Measurements from ENCODE around the gene TMEM263.

Gene TMEM263

GRCh38 chr12:106953352-106954250 lies 2.1 kb upstream of the TMEM263 start:
- no peak for DNase-seq

GRCh38 chr12:106954462-106955376 lies 988 bp upstream of the TMEM263 start:
- no peak for DNase-seq

DNA sequence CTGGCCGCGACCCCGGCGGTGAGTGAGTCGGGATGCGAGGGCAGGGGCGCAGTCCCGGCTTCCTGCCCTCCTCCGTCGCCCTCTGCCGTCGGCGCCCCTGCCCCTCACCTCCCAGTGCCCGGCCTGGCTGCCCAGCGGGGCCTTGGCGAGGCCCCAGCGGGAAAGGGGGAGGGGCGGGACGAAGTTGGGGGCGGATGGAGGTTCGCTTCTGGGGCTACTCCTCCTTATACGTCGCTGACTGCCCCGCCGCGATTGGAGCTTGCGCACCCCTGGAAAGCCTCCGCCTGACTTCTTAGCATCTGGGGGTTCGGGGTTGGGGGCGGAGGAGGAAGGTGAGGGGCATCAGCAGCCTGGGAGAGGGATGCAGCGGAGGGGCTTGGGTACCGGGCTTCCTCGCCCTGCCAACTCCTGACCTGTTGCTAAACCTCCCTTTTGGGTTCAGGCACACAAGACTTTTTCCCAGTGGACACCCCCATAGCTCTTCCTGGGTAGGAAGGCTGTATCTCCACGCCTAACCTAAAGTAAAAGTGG lies 406 bp downstream of the TMEM263 start:
- no peak for DNase-seq

DNA sequence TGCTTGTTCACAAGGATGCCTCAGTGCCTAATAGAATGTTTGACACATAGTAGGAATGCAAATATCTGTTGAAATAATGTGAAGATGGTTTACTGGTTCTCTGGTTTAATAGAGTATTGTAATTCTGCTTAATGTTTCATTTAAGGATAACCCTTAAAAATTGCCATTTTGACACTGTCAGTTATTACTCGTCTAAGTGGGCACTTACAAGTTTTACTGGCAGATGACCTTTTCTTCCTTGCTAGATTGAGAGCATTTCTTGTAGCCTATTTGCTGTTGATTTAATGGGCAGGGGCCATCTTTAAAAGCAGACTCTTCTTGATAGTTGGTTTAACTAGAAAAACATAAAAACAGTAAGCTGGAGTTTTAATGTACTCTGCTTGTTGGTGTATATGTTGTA lies 1.9 kb downstream of the TMEM263 start:
- no peak for DNase-seq

DNA sequence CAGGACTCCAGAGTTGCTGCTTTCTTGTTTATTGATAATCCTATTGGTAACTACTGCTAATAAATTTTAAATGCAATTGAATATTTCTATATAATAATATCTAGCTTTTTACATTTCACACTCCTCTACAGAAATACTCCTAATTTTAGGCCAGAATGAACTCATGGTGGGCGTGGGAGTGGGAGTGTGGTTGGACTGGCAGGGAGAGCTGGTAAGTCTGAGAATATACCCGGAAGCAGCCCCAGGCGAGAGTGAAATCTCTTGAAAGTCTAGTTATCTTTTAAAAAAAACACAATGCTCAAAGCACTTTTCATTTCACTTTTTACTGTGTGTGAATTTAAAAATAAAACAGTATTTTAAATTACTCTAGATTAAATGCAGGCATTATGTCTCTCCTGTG lies 4.7 kb downstream of the TMEM263 start:
- DNase-seq = no peak

DNA sequence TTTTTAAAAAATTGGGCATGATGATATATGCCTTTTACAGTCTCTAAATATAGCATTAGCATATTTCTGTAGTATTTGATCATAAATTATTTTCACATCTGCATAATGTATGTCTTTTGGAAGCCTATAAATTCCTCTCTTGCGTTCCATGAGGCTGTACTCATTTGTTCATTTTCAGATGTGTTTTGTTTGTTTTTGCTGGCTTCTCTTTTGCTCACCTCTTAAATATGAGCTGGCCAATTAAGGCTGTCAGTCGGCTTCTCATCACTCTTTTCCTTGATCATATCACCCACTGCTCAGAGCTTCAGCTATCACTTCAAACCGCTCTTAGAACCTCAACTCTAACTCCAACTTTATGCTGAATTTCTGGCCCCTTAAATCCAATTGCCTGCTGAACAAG lies 6.6 kb downstream of the TMEM263 start:
- no peak for DNase-seq

GRCh38 chr12:106964526-106964925 lies 8.8 kb downstream of the TMEM263 start:
- DNase-seq = no peak

DNA sequence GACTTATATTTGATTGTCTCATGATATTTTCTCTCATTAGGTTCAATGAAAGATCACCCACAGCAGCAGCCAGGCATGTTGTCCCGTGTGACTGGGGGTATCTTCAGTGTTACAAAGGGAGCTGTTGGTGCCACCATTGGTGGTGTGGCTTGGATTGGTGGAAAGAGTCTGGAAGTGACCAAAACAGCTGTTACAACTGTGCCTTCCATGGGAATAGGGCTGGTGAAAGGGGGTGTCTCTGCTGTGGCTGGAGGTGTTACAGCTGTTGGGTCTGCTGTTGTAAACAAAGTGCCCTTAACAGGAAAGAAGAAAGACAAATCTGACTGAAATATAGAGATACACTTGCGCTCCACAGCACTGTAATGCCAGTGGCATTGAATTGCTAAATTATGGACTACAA lies 15.4 kb downstream of the TMEM263 start:
- no peak for DNase-seq

GRCh38 chr12:106973545-106973944 lies 17.8 kb downstream of the TMEM263 start:
- no peak for DNase-seq

DNA sequence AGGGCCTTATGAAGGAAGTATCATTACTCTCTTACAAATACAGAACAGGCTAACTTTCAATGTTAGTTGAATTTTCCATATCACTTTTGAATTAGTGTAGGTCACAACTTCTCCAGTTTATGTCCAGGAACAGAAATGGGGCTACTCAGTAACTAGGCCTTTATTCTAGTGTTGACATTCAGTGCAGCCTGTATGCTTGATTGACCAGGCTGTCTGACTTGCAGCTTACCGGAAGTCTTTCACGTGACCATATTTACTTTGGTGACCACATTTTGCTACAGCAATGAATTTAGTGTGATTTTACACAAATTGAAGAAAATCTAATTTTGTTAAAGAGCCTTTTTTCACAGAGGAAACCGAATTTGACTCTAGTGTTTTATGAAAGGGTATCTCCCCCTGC lies 18.8 kb downstream of the TMEM263 start:
- no peak for DNase-seq

DNA sequence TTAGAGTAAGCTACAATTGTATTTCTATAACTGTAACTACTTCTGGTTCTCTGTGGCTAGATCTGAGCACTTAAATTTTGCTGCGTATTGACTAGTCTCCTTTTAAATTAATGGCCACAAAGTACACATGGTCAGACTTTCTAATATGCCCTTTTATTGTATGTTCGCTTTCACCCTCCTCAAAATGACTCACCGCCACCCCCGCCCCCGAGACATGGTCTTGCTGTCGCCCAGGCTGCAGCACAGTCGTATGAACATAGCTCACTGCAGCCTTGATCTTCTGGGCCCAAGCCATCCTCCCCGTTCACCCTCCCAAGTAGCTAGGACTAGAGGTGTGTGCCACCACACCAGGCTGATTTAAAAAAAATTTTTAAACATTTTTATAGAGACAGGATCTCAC lies 19.4 kb downstream of the TMEM263 start:
- no peak for DNase-seq

DNA sequence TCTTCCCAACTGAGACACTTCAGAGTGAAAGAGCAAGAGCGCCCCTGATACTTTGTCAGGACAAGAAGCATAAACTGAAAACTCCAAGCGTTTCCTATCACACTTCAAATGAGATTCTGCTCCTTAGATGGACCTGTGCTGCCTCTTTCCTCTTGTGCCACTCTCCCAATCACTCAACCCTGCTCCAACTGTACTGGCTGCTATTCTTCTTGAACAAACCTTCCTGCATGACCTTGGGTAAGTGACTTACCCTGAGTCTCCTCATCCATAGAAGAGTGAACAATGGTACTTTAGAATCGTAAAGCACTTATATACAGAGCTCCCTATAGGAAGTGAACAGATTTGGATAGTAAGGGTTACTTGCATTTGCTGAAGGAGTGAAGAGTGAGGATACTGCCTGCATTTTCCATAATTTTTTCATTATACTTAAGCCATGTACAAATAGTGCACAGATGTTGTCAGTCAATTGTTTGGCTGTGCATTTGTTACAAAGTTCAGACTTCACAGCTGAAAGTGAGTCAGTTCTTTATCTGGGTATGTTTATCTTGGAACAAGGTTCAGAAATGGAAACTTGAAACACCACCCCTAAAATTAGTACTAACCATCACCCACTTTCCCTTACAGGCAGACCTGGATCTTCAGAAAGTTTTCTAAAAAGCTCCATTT lies 20.4 kb downstream of the TMEM263 start:
- DNase-seq = no peak

- no peak for DNase-seq
Measured at GRCh38 chr12:106976668-106977067, 21.0 kb downstream of the TMEM263 start.

DNA sequence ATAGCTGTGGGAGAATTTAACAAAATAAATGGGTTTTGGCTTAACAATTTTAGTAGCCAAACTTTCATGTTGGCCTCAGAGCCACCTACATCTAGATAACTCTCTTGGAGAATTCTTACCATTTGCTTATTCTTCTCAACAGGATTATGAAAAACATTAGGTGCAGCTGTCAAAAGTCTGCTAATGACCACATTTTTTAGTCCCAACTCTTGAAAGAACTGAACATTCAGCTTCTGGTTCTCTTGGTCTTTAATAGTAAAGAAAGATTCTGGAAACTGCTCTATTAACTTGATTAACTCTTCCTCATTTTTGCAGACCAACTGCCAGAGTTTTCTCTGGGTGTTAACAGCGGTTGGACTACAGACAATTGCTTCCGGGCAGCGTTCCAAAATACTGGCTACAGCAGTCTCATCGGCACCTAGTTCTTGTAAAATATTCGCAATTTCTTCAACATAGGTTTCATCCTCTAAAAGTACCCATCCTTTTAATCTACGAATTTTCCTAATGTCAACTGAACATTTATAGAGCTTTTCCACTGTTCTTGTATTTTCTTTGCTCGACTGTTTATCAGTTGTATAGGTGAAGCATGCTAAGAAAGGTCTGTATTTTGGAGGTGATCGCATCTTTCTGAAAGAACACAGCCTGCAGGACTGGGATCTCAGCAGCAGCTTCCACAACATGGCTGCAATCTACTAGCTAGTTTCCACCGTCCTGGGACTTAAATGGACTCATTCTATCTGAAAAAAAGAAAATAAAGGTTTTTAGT lies 22.5 kb downstream of the TMEM263 start:
- no peak for DNase-seq

GRCh38 chr12:106980944-106981343 lies 25.2 kb downstream of the TMEM263 start:
- no peak for DNase-seq

GRCh38 chr12:106981788-106982187 lies 26.1 kb downstream of the TMEM263 start:
- no peak for DNase-seq

- DNase-seq = no peak
Measured at GRCh38 chr12:106982229-106982628, 26.5 kb downstream of the TMEM263 start.

DNA sequence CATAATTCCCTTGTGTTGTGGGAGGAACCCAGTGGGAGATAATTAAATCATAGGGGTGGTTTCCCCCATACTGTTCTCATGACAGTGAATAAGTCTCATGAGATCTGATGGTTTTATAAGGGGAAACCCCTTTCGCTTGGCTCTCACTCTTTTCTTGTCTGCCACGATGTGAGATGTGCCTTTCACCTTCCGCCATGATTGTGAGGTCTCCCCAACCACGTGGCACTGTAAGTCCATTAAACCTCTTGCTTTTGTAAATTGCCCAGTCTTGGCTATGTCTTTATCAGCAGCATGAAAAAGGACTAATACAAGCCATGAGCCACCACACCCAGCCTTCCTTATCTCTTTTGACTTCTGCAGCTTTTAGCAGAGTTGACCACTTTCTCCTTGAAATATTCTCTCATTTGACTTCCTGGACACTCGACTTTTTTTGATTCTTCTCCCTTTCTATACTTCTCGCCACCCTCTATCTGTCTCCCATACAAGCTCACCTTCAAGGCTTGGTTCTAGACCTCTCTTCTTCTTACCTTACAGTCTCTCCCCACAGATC lies 29.0 kb downstream of the TMEM263 start:
- no peak for DNase-seq

DNA sequence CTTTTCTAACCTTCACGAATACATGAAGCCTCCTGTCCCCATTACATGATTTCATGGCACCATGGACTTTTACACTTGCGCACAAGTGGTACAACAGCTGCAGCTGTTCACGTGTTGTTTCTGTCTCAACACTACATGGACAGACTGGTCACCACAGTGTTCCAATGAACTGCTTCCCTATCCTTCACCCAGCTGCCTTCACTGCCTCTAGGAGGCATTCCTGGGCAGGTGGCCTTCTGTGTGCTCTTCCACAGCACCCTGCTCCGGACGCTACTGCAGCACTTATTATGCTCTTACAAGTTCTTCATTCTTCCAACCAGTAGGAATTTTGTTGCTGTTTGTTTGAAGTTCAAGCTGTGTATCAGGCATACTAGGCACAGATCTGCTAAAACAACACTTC lies 29.8 kb downstream of the TMEM263 start:
- no peak for DNase-seq

GRCh38 chr12:106986135-106986534 lies 30.4 kb downstream of the TMEM263 start:
- DNase-seq = no peak

DNA sequence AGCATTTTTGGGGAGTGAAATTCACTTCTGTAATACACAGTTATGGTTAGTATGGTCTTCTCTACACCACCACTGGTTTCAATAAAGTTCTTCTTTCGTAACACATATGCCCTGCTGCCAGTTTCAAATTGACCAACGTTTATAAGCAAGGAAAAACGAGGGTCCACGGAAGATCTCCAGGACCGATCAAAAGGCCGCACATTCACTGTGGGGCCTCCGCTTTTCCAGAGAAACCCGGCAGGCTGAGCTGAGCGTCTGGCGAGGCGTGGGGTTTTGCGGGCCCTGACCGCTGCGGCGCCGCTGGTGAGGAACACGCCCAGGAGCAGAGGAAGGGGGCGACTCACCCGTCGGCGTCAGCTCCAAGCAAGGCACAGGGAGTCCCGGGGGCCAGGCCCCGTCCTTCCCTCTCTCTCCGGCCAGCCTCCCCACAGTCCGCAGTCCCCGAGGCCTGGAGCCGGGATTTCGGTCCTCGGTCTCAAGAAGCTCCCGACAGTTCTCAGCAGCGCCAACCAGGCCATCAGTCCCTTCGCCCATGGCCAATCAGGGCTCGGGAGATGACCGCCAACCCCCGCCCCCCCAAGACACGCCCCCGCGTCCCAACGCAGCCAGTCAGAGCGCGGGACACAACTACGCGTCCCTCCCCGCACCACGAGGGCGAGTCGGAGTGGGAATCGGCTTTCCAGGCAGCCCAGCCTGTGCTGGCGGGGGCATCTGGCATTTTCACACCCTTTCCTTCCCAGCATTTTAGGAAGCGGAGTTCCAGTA lies 31.1 kb downstream of the TMEM263 start, which contains the start of gene MTERF2:
MTERF2 (minus strand) TSS at position 522 of the 765 bp plus-strand sequence. CDS start 8,432 bp downstream, outside the sequence.
- peak; percentile 91 for DNase-seq

Measured in amniotic stem cell (primary cell).